GM12891 (cell line): ENCODE data around the gene CARS1.

ENCODE experiments used
- DNase-seq: peaks from one replicate; pipeline ENCODE4 v3.0.0; 2011; ENCODE audit warnings: low spot score; ENCODE audit not compliant: insufficient read length
- FAIRE-seq: peaks from 2 replicates; lab custom pipeline; 2011; peaks lifted over from hg19 to GRCh38; lab: Jason Lieb, UNC
- PAX5 ChIP-seq: IDR thresholded peaks from 2 replicates; pipeline ENCODE4 v1.6.1; 2011; ENCODE audit warnings: low read length, moderate library complexity, mild to moderate bottlenecking; ENCODE audit not compliant: insufficient read depth, severe bottlenecking
- POLR2A ChIP-seq: IDR thresholded peaks from 2 replicates; pipeline ENCODE4 v1.6.1; 2011; ENCODE audit warnings: low read depth, low read length, control low read depth
- POLR2AphosphoS5 ChIP-seq: IDR thresholded peaks from 2 replicates; pipeline ENCODE4 v1.6.1; 2011; ENCODE audit warnings: low read depth, low read length, control low read depth
- POU2F2 ChIP-seq: IDR thresholded peaks from 2 replicates; pipeline ENCODE4 v1.6.1; 2011; ENCODE audit warnings: low read depth, mild to moderate bottlenecking, control low read depth, low read length, moderate library complexity
- SPI1 ChIP-seq: IDR thresholded peaks from 2 replicates; pipeline ENCODE4 v1.6.1; 2011; ENCODE audit warnings: low read depth, low read length, control low read depth
- TAF1 ChIP-seq: IDR thresholded peaks from 2 replicates; pipeline ENCODE4 v1.6.1; 2011; ENCODE audit warnings: low read depth, low read length, control low read depth

Gene CARS1

DNA sequence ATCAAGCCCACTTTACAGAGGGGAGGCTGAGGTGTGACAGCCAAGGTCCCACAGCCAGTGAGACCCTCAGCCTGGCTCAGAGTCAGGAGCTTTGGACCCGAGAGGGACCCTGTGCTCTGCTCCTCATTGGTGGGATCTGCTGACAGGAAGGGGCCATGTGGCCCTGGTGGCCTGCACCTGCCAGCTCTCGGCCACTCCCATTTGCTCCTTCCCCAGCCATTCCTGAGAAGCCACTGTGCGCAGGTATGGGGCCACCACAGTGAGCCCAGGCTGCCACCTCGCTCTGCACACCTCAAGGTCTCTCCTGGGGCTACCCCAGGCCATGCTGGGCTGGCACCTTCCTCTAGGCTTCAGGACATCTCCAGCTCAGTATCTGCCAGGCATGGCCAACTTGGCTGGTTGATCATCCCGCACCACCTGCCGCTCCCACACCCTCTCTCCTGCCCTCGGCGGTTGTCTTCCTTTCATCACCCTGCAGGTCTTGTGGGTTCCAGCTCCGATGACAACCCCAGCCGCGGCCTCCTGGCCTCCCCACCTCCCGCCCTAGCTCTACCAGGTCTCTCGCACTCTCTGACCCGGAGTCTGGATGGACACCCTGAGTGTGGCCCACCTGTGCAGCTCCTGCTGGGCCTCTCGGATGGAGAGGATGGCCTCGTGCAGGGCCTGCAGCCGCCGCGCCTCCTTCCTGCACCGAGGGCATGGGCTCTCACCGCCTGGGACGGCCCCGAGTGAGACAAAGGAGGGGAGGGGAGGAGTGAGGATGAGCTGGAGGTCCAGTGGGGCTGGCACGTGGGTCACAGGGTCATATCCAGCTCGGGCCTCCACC is 32.2 kb upstream of the CARS1 start:
- DNase-seq: peak; percentile 8
- no peak for FAIRE-seq
- TF ChIP-seq POLR2AphosphoS5 (no peak), PAX5 (no peak), POU2F2 (no peak), POLR2A (no peak), SPI1 (no peak), TAF1 (no peak)

- FAIRE-seq: no peak
- TF ChIP-seq POU2F2 (no peak), POLR2AphosphoS5 (no peak), SPI1 (no peak), PAX5 (no peak), POLR2A (no peak), TAF1 (no peak)
- DNase-seq: peak; percentile 17
Observed at GRCh38 chr11:3088806-3089205, 31.6 kb upstream of the CARS1 start.

DNA sequence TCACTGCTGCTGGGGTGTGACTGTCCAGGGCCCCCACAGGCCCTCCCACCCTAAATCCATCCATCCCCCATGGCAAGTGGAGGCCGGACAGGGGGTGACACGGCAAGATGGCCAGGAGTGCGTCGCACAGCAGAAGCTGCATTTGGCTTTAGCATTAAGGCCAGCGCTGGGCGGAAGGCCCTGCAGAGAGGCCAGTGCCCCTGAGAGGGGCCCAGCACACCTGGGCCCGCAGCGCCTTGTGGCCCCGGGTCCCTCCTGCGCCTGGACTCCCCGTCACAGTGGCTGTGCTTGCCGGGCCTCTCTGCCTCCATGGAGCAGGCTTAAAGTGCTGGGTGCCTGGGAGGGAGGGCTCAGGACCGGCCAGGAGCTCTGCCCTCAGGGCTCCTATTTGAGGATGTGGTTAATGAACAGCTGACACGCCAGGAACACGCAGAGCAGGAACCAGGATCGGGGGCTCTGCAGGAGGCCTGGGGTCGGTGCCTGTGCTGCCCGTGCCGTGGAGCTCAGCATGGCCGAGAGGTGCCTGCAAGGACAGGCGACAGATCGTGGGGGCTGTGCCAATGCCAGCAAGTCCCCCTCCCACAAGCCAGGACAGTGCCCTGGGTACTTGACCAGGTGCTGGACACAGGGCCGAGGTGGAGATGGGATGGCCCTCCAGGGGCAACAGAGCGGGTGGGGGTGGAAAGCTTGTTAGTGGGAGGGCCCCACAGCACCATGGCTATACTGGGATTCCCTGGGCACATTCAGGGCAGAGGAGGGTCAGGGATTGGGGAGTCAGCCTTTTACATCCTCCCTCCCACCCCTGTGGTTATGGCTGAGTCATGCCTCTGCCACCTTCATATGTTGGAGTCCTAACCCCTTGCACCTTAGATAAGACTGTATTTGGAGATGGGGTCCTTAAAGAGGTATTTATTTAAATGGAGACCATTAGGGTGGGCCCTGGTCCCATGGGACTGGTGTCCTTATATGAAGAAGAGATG is 30.9 kb upstream of the CARS1 start:
- no peak for TF ChIP-seq POU2F2
- no peak for TF ChIP-seq SPI1
- TF ChIP-seq POLR2A: no peak
- no peak for TF ChIP-seq POLR2AphosphoS5
- TF ChIP-seq PAX5: no peak
- no peak for TF ChIP-seq TAF1
- no peak for FAIRE-seq
- DNase-seq: no peak

DNA sequence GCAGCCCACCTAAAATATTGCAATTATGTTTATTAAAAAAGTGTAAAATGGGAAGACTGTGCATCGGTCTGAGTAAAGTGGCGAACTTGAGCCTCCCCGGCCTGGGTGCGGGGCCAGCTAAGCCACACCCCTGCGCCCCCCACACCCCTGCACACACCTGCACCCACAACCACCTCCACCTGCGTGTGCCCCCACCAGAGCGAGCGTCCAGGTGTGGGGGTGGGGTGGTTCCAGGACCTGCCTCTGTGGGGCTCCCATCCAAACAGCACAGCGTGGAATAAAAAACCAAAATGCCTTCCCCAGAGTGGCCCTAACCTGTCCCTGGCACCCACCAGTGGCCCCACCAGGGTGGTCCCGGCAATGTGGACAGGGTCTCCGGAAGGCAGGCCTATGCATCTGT is 30.1 kb upstream of the CARS1 start:
- DNase-seq (no peak), FAIRE-seq (no peak)
- no peak for TF ChIP-seq POLR2A
- TF ChIP-seq POU2F2: no peak
- TF ChIP-seq TAF1: no peak
- no peak for TF ChIP-seq SPI1
- TF ChIP-seq PAX5: no peak

GRCh38 chr11:3086671-3087150 is 29.5 kb upstream of the CARS1 start:
- FAIRE-seq: no peak
- TF ChIP-seq POU2F2 (no peak), SPI1 (no peak), PAX5 (no peak), POLR2A (no peak), TAF1 (no peak), POLR2AphosphoS5 (no peak)
- no peak for DNase-seq

DNA sequence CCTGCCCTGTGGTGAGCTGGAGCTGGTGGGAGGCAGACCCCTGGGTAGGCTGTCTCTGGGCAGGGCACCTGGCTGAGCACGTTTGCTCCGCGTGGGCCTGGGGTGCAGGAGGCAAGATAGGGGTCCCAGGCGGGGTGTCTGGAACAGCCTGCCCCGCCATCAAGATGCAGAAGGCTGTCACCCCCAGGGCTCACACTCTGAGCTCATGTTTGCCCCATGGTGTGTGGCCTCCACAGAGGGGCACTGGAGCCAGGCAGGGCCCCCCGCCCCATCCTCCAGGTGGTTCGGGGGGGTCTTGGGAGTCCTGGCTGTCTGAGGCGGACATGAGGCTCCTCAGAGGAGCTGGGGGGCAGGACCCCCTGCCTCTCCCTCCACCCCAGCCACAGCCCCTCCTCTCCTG is 28.9 kb upstream of the CARS1 start:
- FAIRE-seq (no peak), DNase-seq (no peak)
- TF ChIP-seq TAF1 (no peak), POU2F2 (no peak), SPI1 (no peak), PAX5 (no peak), POLR2AphosphoS5 (no peak), POLR2A (no peak)

GRCh38 chr11:3085052-3085451 is 27.8 kb upstream of the CARS1 start:
- TF ChIP-seq POU2F2 (no peak), TAF1 (no peak), POLR2A (no peak), POLR2AphosphoS5 (no peak), SPI1 (no peak), PAX5 (no peak)
- DNase-seq (no peak), FAIRE-seq (no peak)

DNA sequence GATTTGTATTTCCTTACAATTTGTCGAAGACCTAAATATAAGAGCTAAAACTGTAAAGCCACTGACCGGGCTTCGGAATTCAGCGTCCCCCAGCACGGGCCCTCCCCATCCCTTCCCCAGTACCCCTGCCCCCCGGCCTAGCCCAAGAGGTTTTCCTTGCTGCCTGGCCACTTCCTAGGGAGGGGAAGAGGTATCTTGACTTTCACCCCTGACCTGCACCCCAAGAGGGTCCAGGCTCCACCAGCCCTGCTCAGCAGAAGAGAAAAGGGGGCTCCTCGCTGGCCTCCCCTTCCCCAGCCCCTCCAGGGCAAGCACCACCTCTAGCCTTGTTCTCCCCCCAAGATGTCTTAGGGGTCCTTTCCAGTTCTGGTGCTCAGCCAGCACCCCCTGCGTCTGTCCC is 26.1 kb upstream of the CARS1 start:
- TF ChIP-seq SPI1 (no peak), POLR2AphosphoS5 (no peak), POLR2A (no peak), PAX5 (no peak), TAF1 (no peak), POU2F2 (no peak)

GRCh38 chr11:3081386-3081751 is 24.1 kb upstream of the CARS1 start:
- FAIRE-seq (no peak), DNase-seq (no peak)

More for the DNA sequence above, 26.1 kb upstream of the CARS1 start:
- DNase-seq: no peak
- no peak for FAIRE-seq

More at GRCh38 chr11:3081386-3081751, 24.1 kb upstream of the CARS1 start:
- TF ChIP-seq SPI1 (no peak), POLR2AphosphoS5 (no peak), TAF1 (no peak), POU2F2 (no peak), PAX5 (no peak), POLR2A (no peak)
